Non-pigmented ciliary epithelial cell (primary cell): ENCODE measurements around the gene ANXA2.

Source experiments
- DNase-seq: peaks from one replicate; pipeline ENCODE4 v3.0.0-alpha.2; 2010; ENCODE audit warnings: low read depth

ANXA2 gene

GRCh38 chr15:60389261-60390077 lies 8.3 kb downstream of the ANXA2 start:
- DNase-seq = no peak

- DNase-seq = no peak
Observed at GRCh38 chr15:60387321-60387720, 10.5 kb downstream of the ANXA2 start.

- no peak for DNase-seq
Observed at GRCh38 chr15:60386615-60387014, 11.2 kb downstream of the ANXA2 start.

DNA sequence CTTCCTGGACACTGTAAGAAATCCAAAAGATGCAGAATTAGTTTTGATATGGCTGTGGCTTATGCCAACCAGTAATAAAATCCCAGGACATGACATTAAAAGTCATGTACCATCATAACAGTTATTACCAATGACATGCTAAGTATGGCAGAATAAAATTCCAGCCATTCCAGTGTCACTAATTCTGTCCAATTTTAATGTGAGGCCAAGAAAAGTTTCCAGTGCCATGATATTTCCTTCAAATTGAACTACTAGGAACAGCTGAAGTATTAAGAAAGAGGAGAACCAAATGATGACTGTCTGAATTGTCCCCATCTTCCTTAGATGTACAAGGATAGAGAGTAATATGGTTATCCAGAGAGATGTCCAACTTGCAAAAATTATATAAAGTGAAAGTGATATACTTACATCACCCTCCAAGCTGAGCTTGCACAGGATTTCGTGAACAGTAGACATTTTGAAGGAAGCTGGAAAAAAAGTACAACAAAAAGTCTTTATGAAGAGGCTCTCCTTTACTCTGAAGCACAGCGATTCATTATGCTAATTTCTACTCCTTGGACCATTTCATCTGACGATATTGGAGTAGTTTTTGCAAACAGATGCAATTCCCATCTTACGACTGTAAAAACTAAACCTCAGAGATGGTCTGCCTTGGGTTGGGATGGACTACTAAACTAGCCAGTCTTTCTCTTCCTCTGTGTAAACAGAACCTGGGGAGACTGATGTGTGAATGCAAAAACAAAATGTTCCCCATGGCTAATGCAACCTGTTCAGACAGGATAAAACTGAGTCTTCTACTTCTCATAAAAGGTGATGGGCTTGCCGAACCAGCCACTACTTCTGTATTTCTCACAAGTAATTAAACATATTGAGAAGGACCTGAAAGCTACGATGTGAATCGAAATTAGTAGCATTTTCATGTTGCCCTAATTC lies 11.9 kb downstream of the ANXA2 start:
- DNase-seq = no peak

DNA sequence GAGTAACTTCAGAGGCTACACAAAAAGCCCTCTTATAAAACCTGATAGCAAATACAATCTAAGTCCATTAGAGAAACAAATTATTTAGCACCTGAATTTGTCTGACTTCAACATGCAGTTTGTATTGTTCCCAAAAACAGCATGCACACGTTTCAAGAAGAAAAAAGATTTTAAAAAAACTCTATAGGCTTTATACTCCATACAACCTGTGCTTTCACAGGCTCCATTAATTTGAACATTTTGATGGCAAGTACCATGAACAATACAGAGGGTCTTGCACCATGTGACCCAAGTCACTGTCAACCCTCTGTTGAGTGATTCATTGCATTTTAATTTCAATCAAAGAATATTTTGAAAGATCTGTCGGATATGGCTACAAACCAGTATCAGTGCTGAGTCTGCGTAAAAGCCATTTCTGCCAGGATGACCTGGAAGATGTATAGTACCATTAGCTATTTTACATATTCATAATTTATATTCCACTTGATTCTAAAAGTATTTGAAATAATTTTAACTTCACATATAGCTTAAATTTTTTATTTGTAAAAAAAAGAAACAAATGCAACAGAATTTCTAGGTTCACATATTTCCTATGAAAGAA lies 13.2 kb downstream of the ANXA2 start:
- DNase-seq = no peak

DNA sequence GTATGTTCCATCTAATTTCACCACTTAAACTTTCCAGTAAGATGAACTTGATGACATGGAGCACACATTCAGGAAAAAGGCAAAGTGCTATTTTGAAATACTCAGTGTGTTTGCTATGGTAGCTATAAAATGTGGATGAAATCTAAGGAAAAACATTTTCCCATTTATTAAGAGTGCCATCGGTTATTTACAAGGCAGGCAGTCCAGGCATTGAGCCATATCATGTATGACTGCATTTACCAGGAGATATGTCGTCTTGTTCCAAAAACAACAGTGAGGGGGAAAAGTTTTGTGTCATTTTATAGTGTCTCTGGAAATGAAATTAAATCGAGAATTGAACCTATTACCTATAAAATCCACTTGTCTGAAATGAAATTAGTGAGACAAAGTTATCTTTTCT lies 13.7 kb downstream of the ANXA2 start:
- DNase-seq = no peak

GRCh38 chr15:60382773-60383674 lies 14.8 kb downstream of the ANXA2 start:
- DNase-seq = no peak

DNA sequence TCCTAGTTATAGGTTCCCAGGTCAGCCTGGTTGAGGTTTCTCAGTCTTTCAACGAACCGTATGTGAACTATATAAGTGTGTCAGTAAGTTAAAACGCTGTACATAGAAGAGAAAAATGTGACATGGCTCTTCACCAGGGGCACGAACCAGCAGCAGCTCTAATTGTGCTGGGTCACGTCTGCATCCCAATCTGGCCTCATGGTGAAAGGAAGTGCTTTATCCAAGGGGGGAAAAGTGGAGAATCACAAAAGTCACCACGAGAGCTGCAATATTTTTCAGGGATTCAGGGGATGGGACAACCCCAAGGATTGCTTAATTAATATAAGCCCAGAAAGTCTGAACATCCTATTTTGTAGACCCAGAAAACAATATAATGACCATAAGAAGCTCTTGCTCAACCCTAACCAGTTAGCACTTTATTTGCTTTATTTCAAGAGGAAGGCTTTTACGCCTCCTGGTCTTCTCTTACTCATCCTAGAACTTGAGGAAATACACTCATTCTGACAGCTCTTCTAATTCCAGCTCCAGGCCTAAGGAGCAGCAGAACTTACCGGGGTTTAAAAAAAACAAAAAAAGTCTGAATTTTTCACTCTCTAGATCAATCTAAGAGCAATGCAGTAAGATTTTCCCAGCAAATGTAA lies 16.5 kb downstream of the ANXA2 start:
- no peak for DNase-seq

DNA sequence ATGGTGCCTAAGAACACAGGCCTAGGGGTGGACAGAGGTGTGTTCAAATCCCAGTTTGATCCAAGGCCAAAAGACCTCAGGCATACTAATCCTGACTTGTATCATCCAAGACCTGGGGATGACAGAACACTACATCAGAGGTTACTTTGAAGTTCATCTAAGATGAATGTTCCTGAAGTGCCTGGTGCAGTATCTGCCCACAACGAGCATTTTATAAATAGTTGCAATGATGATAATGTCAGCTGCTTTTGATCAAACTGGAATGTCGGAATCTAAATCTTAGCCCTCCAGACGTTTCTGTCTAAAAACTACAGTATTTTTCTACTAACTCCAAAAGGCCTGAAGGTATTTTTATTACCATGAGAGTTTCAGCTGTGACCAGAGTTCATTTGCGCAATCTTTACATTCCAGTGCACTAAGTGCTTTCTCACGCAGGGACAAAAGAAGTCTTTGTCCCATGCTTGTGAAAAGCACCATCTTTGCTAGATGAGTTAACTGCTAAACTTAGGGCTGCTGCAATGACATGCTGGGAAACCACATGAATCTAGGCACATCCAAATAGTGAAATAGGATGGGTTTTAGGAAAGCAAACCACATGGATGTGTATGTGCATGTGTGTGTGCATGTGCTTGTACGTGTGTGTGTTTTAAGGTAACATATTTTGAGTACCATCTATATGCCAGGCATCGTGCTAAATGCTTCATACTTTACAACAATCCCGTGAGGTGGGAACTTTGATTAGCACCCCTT lies 18.1 kb downstream of the ANXA2 start:
- DNase-seq = peak; percentile 78

GRCh38 chr15:60379185-60379524 lies 18.6 kb downstream of the ANXA2 start:
- no peak for DNase-seq

DNA sequence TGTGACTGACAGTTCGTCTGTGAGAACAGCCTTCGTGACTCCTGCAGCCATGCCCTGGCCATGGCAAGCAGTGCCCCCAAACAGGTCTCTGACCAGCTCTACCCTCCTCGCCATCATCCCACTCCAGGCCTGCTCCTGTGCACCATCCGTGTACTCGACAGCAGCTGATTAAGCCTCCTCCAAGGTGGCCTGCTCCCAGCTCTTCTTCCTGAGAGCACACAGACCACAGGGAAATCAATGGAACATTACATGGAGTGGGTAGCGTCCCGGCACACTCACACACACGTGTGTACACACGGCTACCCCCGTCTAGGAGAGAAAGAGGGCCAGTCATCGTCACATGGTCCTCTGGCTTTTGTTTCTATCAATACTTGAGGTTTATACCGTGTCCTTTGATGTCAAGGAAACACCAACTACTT lies 21.1 kb downstream of the ANXA2 start:
- DNase-seq = no peak

DNA sequence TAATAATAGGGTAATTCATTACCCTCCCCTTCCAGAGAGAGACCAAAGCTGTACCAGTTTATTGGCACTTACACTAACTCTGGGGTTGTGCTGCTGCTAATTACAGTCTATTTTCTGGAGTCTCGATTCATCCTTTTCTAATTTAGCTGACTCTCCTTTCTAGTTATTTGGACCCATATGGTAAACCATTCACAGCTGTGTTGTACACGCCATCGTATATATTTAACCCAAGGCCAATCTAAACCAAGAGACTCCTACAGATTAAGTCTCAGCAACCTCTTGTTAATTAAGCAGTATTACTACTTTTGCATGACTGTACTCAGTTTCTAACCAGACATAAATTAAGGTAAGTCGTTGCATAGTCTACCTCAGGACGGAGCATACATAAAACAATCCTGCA lies 22.5 kb downstream of the ANXA2 start:
- DNase-seq = no peak

- peak; percentile 92 for DNase-seq
Observed at GRCh38 chr15:60374628-60375081, 23.1 kb downstream of the ANXA2 start.

- no peak for DNase-seq
Observed at GRCh38 chr15:60374209-60374608, 23.6 kb downstream of the ANXA2 start.

DNA sequence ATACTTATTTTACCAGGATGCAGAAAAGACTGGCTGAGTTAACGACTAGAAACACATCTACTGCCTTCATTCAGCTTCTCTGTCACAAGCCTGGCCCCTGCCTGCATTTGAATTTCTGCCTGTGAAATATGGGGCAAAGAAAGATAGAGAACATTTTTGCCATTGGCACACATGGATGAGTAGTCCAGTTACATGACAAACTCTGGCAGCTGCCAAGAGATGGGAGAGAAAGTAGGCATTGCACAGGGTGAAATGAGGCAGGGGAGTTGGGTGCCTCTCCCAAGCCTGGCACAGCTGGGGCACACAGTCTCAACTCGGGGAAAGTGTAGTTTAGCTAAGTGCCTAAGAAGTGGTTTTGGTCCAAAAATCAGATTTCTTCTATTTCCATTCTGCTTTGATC lies 24.0 kb downstream of the ANXA2 start:
- DNase-seq = no peak

- no peak for DNase-seq
Observed at GRCh38 chr15:60373327-60373726, 24.5 kb downstream of the ANXA2 start.

DNA sequence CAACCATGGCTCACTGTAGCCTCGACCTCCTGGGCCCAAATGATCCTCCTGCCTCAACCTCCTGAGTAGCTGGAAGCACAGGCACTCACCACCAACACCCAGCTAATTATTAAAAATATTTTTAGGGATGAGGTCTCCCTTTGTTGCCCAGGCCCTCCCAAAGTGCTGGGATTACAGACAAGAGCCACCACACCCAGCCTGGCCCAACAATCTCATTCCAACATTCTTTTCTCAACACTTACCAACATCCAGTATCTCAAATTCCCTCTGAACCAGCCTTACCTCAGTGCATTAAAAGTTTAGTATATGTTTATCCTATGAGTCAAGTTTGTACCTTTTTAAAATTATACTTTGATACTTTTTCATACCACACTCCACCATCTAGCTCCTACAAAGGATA lies 25.0 kb downstream of the ANXA2 start:
- no peak for DNase-seq

DNA sequence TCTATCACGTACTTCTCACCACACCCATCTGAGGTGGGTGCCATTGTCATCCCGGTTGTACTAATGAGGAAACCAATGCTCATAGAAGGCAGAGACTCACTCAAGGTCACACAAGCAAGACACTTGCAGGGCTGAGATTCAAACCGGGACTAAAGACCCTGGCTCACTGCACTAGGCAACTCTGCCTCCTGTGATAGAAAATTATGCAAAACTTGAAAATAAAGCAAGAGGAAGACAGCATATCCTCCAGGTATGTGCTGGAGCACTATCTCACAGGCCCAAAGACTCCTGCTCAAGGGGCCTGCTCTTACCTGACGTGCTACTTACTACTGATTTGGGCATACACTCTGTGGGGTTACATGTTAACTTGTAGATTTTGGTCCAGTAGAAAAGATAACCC lies 25.6 kb downstream of the ANXA2 start:
- no peak for DNase-seq

GRCh38 chr15:60371175-60372051 lies 26.4 kb downstream of the ANXA2 start:
- DNase-seq = peak; percentile 97

GRCh38 chr15:60370869-60371136 lies 27.0 kb downstream of the ANXA2 start:
- no peak for DNase-seq
